SK-N-SH (cell line): Measurements from ENCODE around the gene ATG2B.

Experiments used
- EP300 ChIP-seq, 2 experiments: IDR thresholded peaks; 2 replicates each; pipeline versions ENCODE4 v1.4.0 to v1.6.1; 2012; ENCODE audit warnings: borderline replicate concordance in 1 of 2, low read depth in 1 of 2, low read length in 1 of 2
- TF ChIP-seq, protein P1 (sequence below): fragments of 200-600 bp; sonication (generic); IDR thresholded peaks from 2 replicates; pipeline ENCODE4 v1.6.1; 2017; ENCODE audit warnings: antibody characterized with exemption, mild to moderate bottlenecking, moderate library complexity
- TF ChIP-seq, protein P2 (sequence below): fragments of 150-350 bp; IDR thresholded peaks from 2 replicates; pipeline ENCODE4 v1.6.1; 2017; ENCODE audit warnings: antibody characterized with exemption, low read length, low read depth, borderline replicate concordance
- TF ChIP-seq, protein P3 (sequence below): IDR thresholded peaks from 2 replicates; pipeline ENCODE4 v1.4.0; 2012; ENCODE audit warnings: low read depth, borderline replicate concordance

GRCh38 chr14:96398432-96398831, 35.3 kb upstream of the ATG2B start:
- TF ChIP-seq, protein P1, sequence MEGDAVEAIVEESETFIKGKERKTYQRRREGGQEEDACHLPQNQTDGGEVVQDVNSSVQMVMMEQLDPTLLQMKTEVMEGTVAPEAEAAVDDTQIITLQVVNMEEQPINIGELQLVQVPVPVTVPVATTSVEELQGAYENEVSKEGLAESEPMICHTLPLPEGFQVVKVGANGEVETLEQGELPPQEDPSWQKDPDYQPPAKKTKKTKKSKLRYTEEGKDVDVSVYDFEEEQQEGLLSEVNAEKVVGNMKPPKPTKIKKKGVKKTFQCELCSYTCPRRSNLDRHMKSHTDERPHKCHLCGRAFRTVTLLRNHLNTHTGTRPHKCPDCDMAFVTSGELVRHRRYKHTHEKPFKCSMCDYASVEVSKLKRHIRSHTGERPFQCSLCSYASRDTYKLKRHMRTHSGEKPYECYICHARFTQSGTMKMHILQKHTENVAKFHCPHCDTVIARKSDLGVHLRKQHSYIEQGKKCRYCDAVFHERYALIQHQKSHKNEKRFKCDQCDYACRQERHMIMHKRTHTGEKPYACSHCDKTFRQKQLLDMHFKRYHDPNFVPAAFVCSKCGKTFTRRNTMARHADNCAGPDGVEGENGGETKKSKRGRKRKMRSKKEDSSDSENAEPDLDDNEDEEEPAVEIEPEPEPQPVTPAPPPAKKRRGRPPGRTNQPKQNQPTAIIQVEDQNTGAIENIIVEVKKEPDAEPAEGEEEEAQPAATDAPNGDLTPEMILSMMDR, result no peak
- TF ChIP-seq, protein P2, sequence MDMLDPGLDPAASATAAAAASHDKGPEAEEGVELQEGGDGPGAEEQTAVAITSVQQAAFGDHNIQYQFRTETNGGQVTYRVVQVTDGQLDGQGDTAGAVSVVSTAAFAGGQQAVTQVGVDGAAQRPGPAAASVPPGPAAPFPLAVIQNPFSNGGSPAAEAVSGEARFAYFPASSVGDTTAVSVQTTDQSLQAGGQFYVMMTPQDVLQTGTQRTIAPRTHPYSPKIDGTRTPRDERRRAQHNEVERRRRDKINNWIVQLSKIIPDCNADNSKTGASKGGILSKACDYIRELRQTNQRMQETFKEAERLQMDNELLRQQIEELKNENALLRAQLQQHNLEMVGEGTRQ, result no peak
- TF ChIP-seq, protein P3, sequence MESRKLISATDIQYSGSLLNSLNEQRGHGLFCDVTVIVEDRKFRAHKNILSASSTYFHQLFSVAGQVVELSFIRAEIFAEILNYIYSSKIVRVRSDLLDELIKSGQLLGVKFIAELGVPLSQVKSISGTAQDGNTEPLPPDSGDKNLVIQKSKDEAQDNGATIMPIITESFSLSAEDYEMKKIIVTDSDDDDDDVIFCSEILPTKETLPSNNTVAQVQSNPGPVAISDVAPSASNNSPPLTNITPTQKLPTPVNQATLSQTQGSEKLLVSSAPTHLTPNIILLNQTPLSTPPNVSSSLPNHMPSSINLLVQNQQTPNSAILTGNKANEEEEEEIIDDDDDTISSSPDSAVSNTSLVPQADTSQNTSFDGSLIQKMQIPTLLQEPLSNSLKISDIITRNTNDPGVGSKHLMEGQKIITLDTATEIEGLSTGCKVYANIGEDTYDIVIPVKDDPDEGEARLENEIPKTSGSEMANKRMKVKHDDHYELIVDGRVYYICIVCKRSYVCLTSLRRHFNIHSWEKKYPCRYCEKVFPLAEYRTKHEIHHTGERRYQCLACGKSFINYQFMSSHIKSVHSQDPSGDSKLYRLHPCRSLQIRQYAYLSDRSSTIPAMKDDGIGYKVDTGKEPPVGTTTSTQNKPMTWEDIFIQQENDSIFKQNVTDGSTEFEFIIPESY, result no peak
- no peak for TF ChIP-seq EP300 (IDR thresholded peaks at IDR 0.05; ENCODE audit: borderline replicate concordance in 1 of 2, low read depth in 1 of 2, low read length in 1 of 2)
